ACC112 (cell line): ENCODE results near the gene CARD11.

Source experiments
- H2AFZ ChIP-seq: fragments of 200-600 bp; sonication (generic); one replicate; pipeline ENCODE4 v1.6.0; 2017; ENCODE audit warnings: antibody characterized with exemption, low read length; ENCODE audit not compliant: unreplicated experiment
- H3K27ac ChIP-seq: fragments of 200-600 bp; sonication (generic); 2 replicates; pipeline ENCODE4 v1.5.1; 2014; ENCODE audit warnings: low read depth, mild to moderate bottlenecking, antibody characterized with exemption, low read length, moderate library complexity
- H3K27me3 ChIP-seq: fragments of 200-600 bp; sonication (generic); 2 replicates; pipeline ENCODE4 v1.6.1; 2014; ENCODE audit warnings: mild to moderate bottlenecking, antibody characterized with exemption, low read length, moderate library complexity, mixed read lengths; ENCODE audit not compliant: insufficient read depth
- H3K36me3 ChIP-seq: fragments of 200-600 bp; sonication (generic); 2 replicates; pipeline ENCODE4 v1.6.1; 2016; ENCODE audit warnings: mild to moderate bottlenecking, antibody characterized with exemption, low read length, moderate library complexity, mixed read lengths; ENCODE audit not compliant: insufficient read depth
- H3K4me1 ChIP-seq: fragments of 200-600 bp; sonication (generic); one replicate; pipeline ENCODE4 v1.6.1; 2016; ENCODE audit warnings: low read length, mixed read lengths; ENCODE audit not compliant: insufficient read depth, unreplicated experiment, control insufficient read depth
- H3K4me3 ChIP-seq: fragments of 200-600 bp; sonication (generic); 2 replicates; pipeline ENCODE4 v1.5.1; 2014; ENCODE audit warnings: mild to moderate bottlenecking, low read depth, low read length
- H3K79me2 ChIP-seq: fragments of 200-600 bp; sonication (generic); one replicate; pipeline ENCODE4 v1.6.0; 2016; ENCODE audit warnings: low read length; ENCODE audit not compliant: control insufficient read depth, unreplicated experiment, insufficient read depth

The CARD11 gene

GRCh38 chr7:2955269-2955668 lies 88.4 kb downstream of the CARD11 start:
- Histone ChIP-seq H3K27me3 (no peaks in the 10 kb centered on the region), H3K4me3 (no peak overlapping the region), H2AFZ (no peak overlapping the region), H3K4me1 (peaks cover 5% of the 10 kb centered on the region), H3K36me3 (no peaks in the 10 kb centered on the region), H3K79me2 (no peaks in the 10 kb centered on the region), H3K27ac (no peak overlapping the region)

GRCh38 chr7:2954433-2954853 lies 89.2 kb downstream of the CARD11 start:
- no peaks in the 10 kb centered on the region for H3K36me3 ChIP-seq
- no peak overlapping the region for H2AFZ ChIP-seq
- H3K4me3 ChIP-seq = no peak overlapping the region
- H3K27me3 ChIP-seq = peaks cover 2% of the 10 kb centered on the region; the same call in 1 of the 2 replicates
- H3K79me2 ChIP-seq = no peaks in the 10 kb centered on the region
- H3K4me1 ChIP-seq = peaks cover 5% of the 10 kb centered on the region
- H3K27ac ChIP-seq = no peak overlapping the region

GRCh38 chr7:2953588-2954407 lies 89.9 kb downstream of the CARD11 start:
- no peaks in the 10 kb centered on the region for H3K36me3 ChIP-seq

GRCh38 chr7:2953099-2953498 lies 90.6 kb downstream of the CARD11 start:
- Histone ChIP-seq H3K36me3 (no peaks in the 10 kb centered on the region), H3K27me3 (peaks cover 6% of the 10 kb centered on the region; the same call in 1 of the 2 replicates), H3K4me3 (no peak overlapping the region), H3K27ac (no peak overlapping the region), H3K4me1 (peaks cover 5% of the 10 kb centered on the region), H2AFZ (no peak overlapping the region), H3K79me2 (no peaks in the 10 kb centered on the region)

More at GRCh38 chr7:2953588-2954407, 89.9 kb downstream of the CARD11 start:
- Histone ChIP-seq H3K27me3 (peaks cover 6% of the 10 kb centered on the region; the same call in 1 of the 2 replicates), H3K4me1 (peaks cover 5% of the 10 kb centered on the region), H3K27ac (no peak overlapping the region), H2AFZ (no peak overlapping the region), H3K4me3 (no peak overlapping the region), H3K79me2 (no peaks in the 10 kb centered on the region)

GRCh38 chr7:2952316-2952715 lies 91.4 kb downstream of the CARD11 start:
- H3K27me3 ChIP-seq = peaks cover 6% of the 10 kb centered on the region; the same call in 1 of the 2 replicates
- H2AFZ ChIP-seq = no peak overlapping the region
- no peak overlapping the region for H3K27ac ChIP-seq
- H3K36me3 ChIP-seq = no peaks in the 10 kb centered on the region
- H3K79me2 ChIP-seq = no peaks in the 10 kb centered on the region
- no peak overlapping the region for H3K4me3 ChIP-seq
- peaks cover 5% of the 10 kb centered on the region for H3K4me1 ChIP-seq

GRCh38 chr7:2950578-2950977 lies 93.1 kb downstream of the CARD11 start:
- H3K36me3 ChIP-seq = no peaks in the 10 kb centered on the region
- H3K27ac ChIP-seq = no peak overlapping the region
- H2AFZ ChIP-seq = no peak overlapping the region
- H3K79me2 ChIP-seq = no peaks in the 10 kb centered on the region
- no peak overlapping the region for H3K4me3 ChIP-seq
- peaks cover 6% of the 10 kb centered on the region; the same call in 1 of the 2 replicates for H3K27me3 ChIP-seq
- no peaks in the 10 kb centered on the region for H3K4me1 ChIP-seq

- Histone ChIP-seq H3K79me2 (no peaks in the 10 kb centered on the region), H3K4me1 (no peaks in the 10 kb centered on the region), H3K27me3 (peaks cover 6% of the 10 kb centered on the region; the same call in 1 of the 2 replicates), H2AFZ (no peak overlapping the region), H3K27ac (no peak overlapping the region), H3K4me3 (no peak overlapping the region), H3K36me3 (no peaks in the 10 kb centered on the region)
Measured at GRCh38 chr7:2948749-2949148, 94.9 kb downstream of the CARD11 start.

GRCh38 chr7:2947058-2947780 lies 96.4 kb downstream of the CARD11 start:
- Histone ChIP-seq H3K27ac (no peak overlapping the region), H3K27me3 (peaks cover 6% of the 10 kb centered on the region; the same call in 1 of the 2 replicates), H3K4me1 (no peaks in the 10 kb centered on the region), H3K79me2 (no peaks in the 10 kb centered on the region), H2AFZ (no peak overlapping the region), H3K36me3 (no peaks in the 10 kb centered on the region), H3K4me3 (no peak overlapping the region)

- no peaks in the 10 kb centered on the region for H3K79me2 ChIP-seq
- H3K4me3 ChIP-seq = no peak overlapping the region
- no peaks in the 10 kb centered on the region for H3K4me1 ChIP-seq
- H2AFZ ChIP-seq = no peak overlapping the region
- H3K27ac ChIP-seq = no peak overlapping the region
- no peaks in the 10 kb centered on the region for H3K36me3 ChIP-seq
- peaks cover 13% of the 10 kb centered on the region for H3K27me3 ChIP-seq
Measured at GRCh38 chr7:2945171-2945570, 98.5 kb downstream of the CARD11 start.

GRCh38 chr7:2944739-2945138 lies 98.9 kb downstream of the CARD11 start:
- H3K27ac ChIP-seq = no peak overlapping the region
- no peaks in the 10 kb centered on the region for H3K4me1 ChIP-seq
- no peaks in the 10 kb centered on the region for H3K36me3 ChIP-seq
- no peaks in the 10 kb centered on the region for H3K79me2 ChIP-seq
- peaks cover 18% of the 10 kb centered on the region for H3K27me3 ChIP-seq
- no peak overlapping the region for H3K4me3 ChIP-seq
- H2AFZ ChIP-seq = no peak overlapping the region
